ENCODE data around the gene PTPRM.

DNA sequence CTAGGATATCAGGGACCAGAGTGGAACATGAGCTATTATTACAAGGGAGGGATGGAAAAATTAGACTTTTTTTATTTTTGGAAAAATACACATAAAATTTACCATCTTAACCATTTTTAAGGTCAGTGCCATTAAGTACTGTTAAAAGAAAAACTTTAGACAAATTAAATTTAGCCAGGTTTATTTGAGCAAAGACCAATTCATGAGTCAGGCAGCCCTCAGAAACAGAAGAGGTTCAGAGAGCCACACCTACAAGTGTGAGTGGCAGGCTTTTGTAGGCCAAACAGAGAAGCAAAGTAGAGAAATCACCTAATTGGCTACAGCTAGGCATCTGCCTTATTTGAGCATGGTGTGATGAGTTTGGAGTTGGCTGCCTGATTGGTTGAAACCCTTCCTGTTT, 740.8 kb downstream of the PTPRM start:
- TF ChIP-seq EZH2 (IDR thresholded peaks at IDR 0.05; ENCODE audit: borderline replicate concordance, low read depth, low read length, poor library complexity, severe bottlenecking): no peak
- TF ChIP-seq, protein P1, sequence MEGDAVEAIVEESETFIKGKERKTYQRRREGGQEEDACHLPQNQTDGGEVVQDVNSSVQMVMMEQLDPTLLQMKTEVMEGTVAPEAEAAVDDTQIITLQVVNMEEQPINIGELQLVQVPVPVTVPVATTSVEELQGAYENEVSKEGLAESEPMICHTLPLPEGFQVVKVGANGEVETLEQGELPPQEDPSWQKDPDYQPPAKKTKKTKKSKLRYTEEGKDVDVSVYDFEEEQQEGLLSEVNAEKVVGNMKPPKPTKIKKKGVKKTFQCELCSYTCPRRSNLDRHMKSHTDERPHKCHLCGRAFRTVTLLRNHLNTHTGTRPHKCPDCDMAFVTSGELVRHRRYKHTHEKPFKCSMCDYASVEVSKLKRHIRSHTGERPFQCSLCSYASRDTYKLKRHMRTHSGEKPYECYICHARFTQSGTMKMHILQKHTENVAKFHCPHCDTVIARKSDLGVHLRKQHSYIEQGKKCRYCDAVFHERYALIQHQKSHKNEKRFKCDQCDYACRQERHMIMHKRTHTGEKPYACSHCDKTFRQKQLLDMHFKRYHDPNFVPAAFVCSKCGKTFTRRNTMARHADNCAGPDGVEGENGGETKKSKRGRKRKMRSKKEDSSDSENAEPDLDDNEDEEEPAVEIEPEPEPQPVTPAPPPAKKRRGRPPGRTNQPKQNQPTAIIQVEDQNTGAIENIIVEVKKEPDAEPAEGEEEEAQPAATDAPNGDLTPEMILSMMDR (conservative IDR thresholded peaks at IDR 0.05; ENCODE audit: low read depth, low read length): no peak
